H4 (cell line): ENCODE measurements around the gene RNF114. TPM values are rescaled to one million over a fixed set of nuclear protein-coding genes. Genes with fewer than 3 reads are reported as not detected.
A peak's percentile ranks its signal among the peaks of the same experiment; 100 is the strongest.
"Not testable (repeated sequence)": the region's sequence is repeated elsewhere in the genome, so short reads cannot be mapped to it uniquely, and the experiment has no call there.

Experiments
- DNase-seq: peaks from one replicate; pipeline ENCODE4 v3.0.0-alpha.2; 2015; ENCODE audit warnings: low spot score
- total RNA-seq: library from RNA; depleted of rRNA; stranded (reverse); fragments of >200 nt; shearing (Covaris generic); gene quantifications from 2 replicates; pipeline ENCODE4 v1.2.3, GENCODE V29; 2014

The RNF114 gene
- total RNA-seq, 1 experiment from 2014 or later = 152 TPM

- peak; percentile 56 for DNase-seq
Measured at GRCh38 chr20:49964964-49965780, 29.0 kb downstream of the RNF114 start.

- no peak for DNase-seq
Measured at GRCh38 chr20:49965781-49966305, 29.6 kb downstream of the RNF114 start.

DNA sequence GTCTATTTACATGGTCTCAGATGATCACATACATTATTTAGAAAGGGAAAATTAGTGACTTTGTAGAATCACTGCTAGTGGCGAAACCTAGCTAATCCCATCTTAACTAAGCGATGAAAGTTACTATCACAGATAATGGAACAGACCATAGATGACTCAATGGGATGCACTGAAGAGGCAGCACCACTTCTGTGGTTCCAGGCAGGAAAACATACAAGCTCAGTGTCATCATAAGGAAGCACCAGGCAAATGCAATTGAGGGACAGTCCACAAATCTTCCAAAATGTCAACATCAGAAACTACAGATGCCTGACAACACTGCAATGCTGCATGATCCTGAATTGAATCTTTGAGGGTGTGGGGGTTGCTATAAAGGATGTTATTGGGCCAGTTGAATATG is 30.7 kb downstream of the RNF114 start:
- no peak for DNase-seq

DNA sequence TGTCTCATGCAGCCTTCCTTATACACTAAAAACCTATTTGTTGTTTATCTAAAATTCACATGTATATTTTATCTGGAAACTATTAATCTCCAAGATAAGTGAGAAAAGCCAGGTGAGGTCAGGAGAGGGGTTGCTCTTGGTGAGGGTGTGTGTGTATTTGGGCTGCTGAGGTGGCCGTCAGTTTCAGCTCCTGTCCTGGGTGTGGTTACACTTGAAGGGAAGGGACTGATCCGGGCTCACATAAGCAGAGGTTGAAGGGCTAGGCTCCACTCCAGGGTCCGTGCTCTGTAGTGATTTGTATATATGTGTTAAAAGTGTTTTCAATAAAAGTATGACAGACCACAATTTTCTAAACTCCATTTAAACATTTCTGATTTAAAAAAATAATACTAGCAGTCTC is 33.0 kb downstream of the RNF114 start:
- no peak for DNase-seq

DNA sequence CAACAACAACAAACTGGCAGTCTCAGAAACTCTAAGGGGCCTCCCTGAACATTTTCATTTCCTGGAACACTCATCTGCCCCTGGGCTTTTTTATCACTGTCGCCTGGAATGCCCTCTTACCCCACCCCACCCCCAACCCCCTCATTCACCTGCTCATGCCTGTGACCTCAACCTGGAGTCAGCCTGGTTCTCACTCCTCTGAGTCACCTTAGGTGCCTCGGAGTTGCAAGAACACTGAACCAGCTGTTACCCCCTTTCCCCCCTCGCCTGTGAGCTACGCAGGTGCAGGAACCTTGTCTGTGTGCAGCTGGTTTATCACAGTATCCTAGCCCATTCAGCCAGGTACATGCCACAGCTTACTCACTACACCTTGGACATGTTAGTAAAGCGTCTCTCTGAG is 33.7 kb downstream of the RNF114 start:
- DNase-seq = no peak

- no peak for DNase-seq
Measured at GRCh38 chr20:49970498-49970897, 34.3 kb downstream of the RNF114 start.

DNA sequence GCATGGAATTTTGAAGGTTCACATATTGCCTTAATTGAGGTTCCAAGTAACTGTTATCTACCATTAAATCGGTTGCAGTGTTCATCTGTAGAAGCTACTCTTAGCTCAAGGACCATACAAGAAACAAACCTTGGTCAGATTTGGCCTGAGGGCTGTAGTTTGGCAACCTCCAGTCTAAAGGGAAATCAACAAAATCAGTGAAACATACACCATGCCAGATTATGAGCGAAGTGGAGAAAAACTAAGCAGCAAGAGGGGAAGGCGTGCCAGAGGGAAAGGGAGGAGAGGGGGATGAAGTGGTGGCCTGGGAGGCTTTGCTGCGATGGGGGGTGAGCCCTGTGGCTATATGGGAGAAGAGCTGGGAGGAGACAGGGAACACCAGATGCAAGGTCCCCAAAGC is 37.8 kb downstream of the RNF114 start:
- DNase-seq = no peak

GRCh38 chr20:49976542-49976941 is 40.3 kb downstream of the RNF114 start:
- DNase-seq = no peak

GRCh38 chr20:49977740-49978139 is 41.5 kb downstream of the RNF114 start:
- not testable (repeated sequence) for DNase-seq

GRCh38 chr20:49978685-49979029 is 42.5 kb downstream of the RNF114 start:
- DNase-seq = no peak

DNA sequence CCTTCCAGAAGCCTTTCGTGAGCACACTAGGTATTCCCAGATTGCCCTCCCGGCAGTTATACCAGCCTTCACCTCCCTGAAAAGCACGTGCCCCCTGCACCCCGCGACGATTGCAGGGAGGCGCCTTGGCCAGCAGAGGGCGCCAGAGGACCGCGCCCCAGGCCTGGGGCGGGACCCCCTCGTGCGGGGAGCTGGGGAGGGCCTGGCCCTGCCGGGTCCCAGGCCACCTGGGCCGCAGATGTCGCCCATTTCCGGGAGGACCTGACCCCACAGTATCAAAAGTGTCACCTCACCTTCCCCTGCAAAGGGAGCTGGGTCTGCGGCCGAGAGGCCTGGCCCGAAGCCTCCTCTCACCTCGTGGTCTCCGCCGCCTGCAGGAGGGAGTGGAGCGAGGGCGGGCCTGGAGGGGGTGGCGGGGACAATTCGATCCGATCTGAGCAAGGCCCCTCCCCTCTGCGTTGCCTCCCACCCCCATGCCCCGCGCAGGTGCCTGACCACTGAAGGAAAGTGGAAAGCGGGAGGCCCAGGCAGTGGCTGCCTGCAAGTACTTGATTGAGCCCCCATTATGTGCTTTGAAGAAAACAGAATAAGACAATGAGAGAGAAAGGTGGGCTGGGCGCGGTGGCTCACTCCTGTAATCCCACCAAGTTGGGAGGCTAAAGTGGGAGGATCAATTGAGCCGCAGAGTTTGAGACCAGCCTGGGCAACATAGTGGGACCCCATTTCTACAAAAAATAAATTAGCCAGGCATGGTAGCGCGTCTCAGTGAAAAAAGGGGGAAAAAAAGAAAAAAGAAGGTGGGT is 43.0 kb downstream of the RNF114 start:
- DNase-seq = no peak

DNA sequence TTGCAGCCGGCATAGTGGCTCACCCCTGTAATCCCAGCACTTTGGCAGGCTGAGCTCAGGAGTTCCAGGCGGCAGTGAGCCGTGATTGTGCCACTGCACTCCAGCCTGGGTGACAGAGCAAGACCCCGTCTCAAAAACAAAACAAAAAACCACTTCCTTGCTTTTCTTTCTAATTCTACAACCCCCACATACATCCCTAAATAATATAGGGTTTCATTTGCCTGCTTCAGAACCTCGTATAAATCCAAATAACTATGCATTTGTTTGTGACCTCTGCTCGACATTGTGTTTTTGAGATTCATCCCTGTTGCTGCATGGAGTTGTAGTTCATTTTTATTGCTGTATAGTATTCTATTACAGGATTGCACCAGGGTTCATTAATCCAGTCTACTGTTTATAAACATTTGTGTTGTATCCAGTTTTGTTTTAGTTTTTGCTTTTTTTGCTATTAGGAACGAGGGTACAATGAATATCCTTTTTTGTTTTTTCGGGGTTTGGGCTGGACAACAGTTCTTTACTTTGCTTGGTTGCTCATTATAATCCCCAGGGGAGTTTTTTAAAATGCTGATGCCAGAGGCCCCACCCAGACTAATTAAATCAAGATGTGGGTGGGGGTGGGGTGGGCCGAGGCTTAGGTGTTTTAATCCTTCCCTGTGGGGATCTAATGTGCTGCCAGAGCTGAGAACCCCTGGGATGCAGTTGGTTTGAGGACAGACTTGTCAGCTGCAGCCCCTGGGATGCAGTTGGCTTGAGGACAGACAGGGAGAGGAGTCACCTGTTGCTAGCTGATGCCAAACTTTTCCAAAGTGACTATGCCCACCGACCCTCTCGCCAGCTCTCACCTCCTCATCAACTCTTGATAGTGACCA is 44.2 kb downstream of the RNF114 start:
- DNase-seq = no peak

DNA sequence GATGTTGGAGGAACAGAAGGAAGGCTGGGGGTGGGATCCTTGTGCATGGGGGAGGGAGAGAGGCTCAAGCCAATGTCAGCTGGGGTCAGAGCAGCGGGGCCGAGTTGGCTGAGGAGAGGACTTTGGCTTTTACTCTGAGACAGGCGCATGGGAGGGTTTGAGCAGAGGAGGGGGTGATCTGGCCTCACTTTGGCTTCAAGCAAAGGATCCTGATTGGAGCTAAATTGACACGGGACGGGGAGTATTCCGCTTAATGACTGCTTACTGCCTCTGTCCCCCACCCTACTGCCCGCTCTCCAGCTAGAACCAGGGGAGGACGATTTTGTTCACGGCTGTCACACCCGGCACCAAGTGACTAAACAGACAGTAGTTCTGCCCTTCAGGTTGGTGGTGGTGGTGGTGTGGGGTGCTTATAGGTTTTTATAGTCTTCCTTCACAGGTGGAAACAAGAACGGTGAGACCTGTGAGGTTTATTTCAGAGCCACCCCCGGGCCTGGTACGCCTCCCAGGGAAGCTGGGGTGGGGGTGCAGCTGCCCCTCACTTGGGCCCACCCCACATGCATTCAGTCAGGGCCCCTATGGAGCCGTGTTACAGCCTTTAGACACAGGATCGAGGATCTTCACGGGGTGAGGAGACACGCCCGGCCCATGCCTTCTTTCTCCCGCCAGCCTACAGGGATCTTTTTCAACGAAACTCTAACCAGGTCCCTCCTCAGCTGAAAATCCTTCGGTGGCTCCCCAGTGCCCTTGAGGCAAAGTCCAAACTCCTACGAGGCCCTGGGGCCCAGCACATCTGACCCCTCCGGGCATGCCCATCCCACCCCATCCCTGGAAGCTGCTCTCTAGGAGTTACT is 45.2 kb downstream of the RNF114 start:
- no peak for DNase-seq

- no peak for DNase-seq
Measured at GRCh38 chr20:49982072-49982345, 45.8 kb downstream of the RNF114 start.

GRCh38 chr20:49982346-49983122 is 46.3 kb downstream of the RNF114 start, which contains the start of gene SNAI1:
Gene SNAI1 (plus strand): TSS chr20:49982980. CDS start chr20:49983060, 80 bp downstream.
- DNase-seq = peak; percentile 77

GRCh38 chr20:49983123-49983847 is 47.1 kb downstream of the RNF114 start:
- DNase-seq = no peak

- DNase-seq = no peak
Measured at GRCh38 chr20:49983848-49984408, 47.7 kb downstream of the RNF114 start.

DNA sequence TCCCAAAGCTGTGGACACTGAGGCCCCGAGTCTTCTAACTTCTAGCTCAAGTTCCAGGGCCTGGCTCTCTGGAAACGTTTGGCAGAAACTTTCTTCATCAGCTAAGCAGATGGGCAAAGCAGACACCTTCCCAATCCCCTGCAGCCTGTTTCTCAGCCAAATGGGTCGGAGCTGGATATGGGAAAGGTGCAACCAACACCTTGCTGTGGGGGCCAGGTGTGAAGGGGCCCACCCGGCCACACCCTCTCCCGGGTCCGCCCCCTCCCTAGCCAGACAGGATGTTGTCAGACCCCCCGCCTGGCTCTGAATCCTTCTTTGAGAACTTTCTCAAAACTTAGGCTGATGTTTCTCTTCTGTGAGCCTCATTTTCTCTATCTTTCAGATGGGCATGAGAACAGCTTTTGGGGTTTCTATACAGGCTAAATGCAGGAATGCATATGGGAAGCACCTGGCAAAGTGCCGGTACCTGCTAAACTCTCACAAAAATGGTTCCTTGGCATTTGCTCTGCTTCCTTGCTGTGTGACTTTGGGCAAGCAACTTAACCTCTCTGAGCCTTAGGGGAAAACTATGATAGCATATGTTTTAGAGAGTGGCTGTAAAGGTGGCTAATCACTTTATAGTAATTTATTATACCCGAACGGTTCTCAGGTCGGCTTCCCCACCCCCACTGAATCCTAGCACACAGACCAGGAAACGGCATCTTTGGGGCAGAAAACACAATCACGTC is 48.4 kb downstream of the RNF114 start:
- DNase-seq = no peak

- DNase-seq = no peak
Measured at GRCh38 chr20:49985157-49985556, 49.0 kb downstream of the RNF114 start.
